Spleen (tissue), 7 donors: ENCODE measurements around the gene SORCS2.

Experiments used
- CTCF ChIP-seq, 11 experiments: fragments of 200-600 bp in 7 of 11; fragments of 450-650 bp in 4 of 11; sonication (generic) in 4 of 11; IDR thresholded peaks in 8 of 11; conservative IDR thresholded peaks in 3 of 11; 1 replicate in 7 of 11; 2 replicates in 4 of 11; pipeline versions ENCODE4 v1.4.0 to v1.8.0; 2016 to 2021; ENCODE audit warnings: antibody characterized with exemption in 11 of 11, inconsistent platforms in 4 of 11, mild to moderate bottlenecking in 1 of 11
- POLR2A ChIP-seq, 3 donors: fragments of 450-650 bp; IDR thresholded peaks; one replicate each; pipeline ENCODE4 v1.5.1; 2017; ENCODE audit warnings: antibody characterized with exemption in 3 of 3, mild to moderate bottlenecking in 1 of 3
- POLR2AphosphoS5 ChIP-seq, 3 donors: sonication (generic); formaldehyde crosslinking; IDR thresholded peaks; one replicate each; pipeline ENCODE4 v1.5.1; 2017; ENCODE audit warnings: antibody characterized with exemption in 3 of 3
- donor health status: DM: no; HTN: no; CAD: no; lungs with moderate emphysema.
- donor health status: DM: no; HTN: no; CAD: no.
- donor health status: DM: no; HTN: no; CAD: no.

- TF ChIP-seq POLR2AphosphoS5 (IDR thresholded peaks at IDR 0.05), result no peak
- TF ChIP-seq POLR2A (IDR thresholded peaks at IDR 0.05), result no peak
- TF ChIP-seq CTCF (IDR thresholded peaks at IDR 0.05 in 8 of 11, conservative IDR thresholded peaks at IDR 0.05 in 3 of 11), result no peak
Measured at GRCh38 chr4:7389719-7390118, 197.4 kb downstream of the SORCS2 start.
